NT2/D1 (cell line): Measurements from ENCODE around the gene RPL4.

Experiments used
- YY1 ChIP-seq: IDR thresholded peaks from 2 replicates; pipeline ENCODE4 v1.6.1; 2011; ENCODE audit not compliant: insufficient read length, insufficient read depth
- ZNF274 ChIP-seq: IDR thresholded peaks from 2 replicates; pipeline ENCODE4 v1.6.1; 2011; ENCODE audit warnings: mild to moderate bottlenecking, low read depth, low read length

DNA sequence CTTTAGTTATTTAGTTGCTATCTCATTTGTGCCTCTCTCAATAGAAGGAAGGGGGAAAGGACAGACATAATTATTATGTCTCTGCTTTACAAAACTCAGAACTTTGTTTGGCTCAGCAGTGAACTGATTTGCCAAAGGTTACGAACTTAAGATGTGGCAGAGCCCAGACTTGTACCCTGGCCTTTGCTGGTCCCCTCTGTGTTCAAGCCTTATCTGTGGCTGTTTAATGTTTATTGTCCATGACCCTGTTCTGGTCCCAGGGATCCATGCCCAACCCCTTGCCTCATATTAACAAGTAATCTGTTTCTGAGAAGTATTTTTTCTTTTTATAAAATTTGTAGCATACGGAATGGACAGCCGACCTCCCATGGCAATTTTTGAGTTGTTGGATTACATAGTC is 17.8 kb downstream of the RPL4 start:
- TF ChIP-seq ZNF274 (no peak), YY1 (no peak)
